BJ (cell line): Measurements from ENCODE around the gene ANKRD13B. TPM values are rescaled to one million over a fixed set of nuclear protein-coding genes. Genes with fewer than 3 reads are reported as not detected.
"Not testable (repeated sequence)": the region's sequence is repeated elsewhere in the genome, so short reads cannot be mapped to it uniquely, and the experiment has no call there.

Source experiments
- CTCF ChIA-PET: fragments of 350-600 bp; formaldehyde crosslinking; extraction: SDS; loops from one replicate; lab custom pipeline; 2021; ENCODE audit warnings: antibody characterized with exemption, inconsistent platforms; lab: Yijun Ruan, JAX
- POLR2A ChIA-PET: fragments of 300-600 bp; sonication (Branson Sonifier 250); formaldehyde crosslinking; extraction: SDS; loops from one replicate; lab custom pipeline; 2021; ENCODE audit warnings: antibody characterized with exemption; lab: Charles Lee
- DNase-seq: peaks from one replicate; pipeline ENCODE4 v3.0.0-alpha.2; 2011; ENCODE audit warnings: low read depth
- H3K27me3 ChIP-seq: 2 replicates; pipeline ENCODE4 v1.6.0; 2011; ENCODE audit warnings: low read length; ENCODE audit not compliant: control insufficient read depth, insufficient read depth
- H3K36me3 ChIP-seq: 2 replicates; pipeline ENCODE4 v1.5.1; 2011; ENCODE audit warnings: low read length; ENCODE audit not compliant: control insufficient read depth, insufficient read depth
- H3K4me3 ChIP-seq: 2 replicates; pipeline ENCODE4 v1.5.1; 2011; ENCODE audit warnings: low read depth, mild to moderate bottlenecking, control low read depth, low read length
- CTCF ChIP-seq: IDR thresholded peaks from 2 replicates; pipeline ENCODE4 v1.5.1; 2011; ENCODE audit warnings: low read depth, mild to moderate bottlenecking, control low read depth, inconsistent platforms, low read length, moderate library complexity; ENCODE audit not compliant: insufficient read depth
- polyA plus RNA-seq: library from polyadenylated mRNA; depleted of rRNA; stranded (reverse); fragments of >200 nt; gene quantifications from 2 replicates; pipeline ENCODE4 v1.2.3, GENCODE V29; 2011

The ANKRD13B gene
- polyA plus RNA-seq, 1 experiment = 3.1 TPM

- POLR2A ChIA-PET = interaction anchor here (0.5 to 0.6 kb wide), 2 partner anchors 466 to 1283 kb away, joined by 4 to 6 read pairs; partner anchors contain the start of gene MYO18A
- CTCF ChIA-PET = interaction anchor here (0.9 to 2.1 kb wide), 5 partner anchors 9 to 162 kb away, joined by 3 to 7 read pairs (median 4); no protein-coding TSS in a partner anchor
- Histone ChIP-seq H3K36me3 (0 out of 2 replicates have a peak, but pooled peaks cover 3% of the 10 kb centered on the region), H3K27me3 (no peaks in the 10 kb centered on the region), H3K4me3 (no peak overlapping the region)
- peak; percentile 82 for DNase-seq
- no peak for TF ChIP-seq CTCF
Measured at GRCh38 chr17:29645515-29646051, 52.7 kb downstream of the ANKRD13B start.

- no peak for TF ChIP-seq CTCF
- POLR2A ChIA-PET = no interaction called here
- no peak for DNase-seq
- Histone ChIP-seq H3K4me3 (no peak overlapping the region), H3K27me3 (no peaks in the 10 kb centered on the region), H3K36me3 (0 out of 2 replicates have a peak, but pooled peaks cover 3% of the 10 kb centered on the region)
- CTCF ChIA-PET = interaction anchor here (0.6 to 2.7 kb wide), 4 partner anchors 9 to 278 kb away, joined by 3 to 8 read pairs (median 4); no protein-coding TSS in a partner anchor
Measured at GRCh38 chr17:29648005-29648404, 55.1 kb downstream of the ANKRD13B start.

- DNase-seq = no peak
- Histone ChIP-seq H3K36me3 (0 out of 2 replicates have a peak, but pooled peaks cover 3% of the 10 kb centered on the region), H3K27me3 (no peaks in the 10 kb centered on the region), H3K4me3 (no peak overlapping the region)
- no peak for TF ChIP-seq CTCF
- CTCF ChIA-PET = interaction anchor here (2.7 kb wide), 1 partner anchor 130 kb away, joined by 8 read pairs; no protein-coding TSS in a partner anchor
- POLR2A ChIA-PET = no interaction called here
Measured at GRCh38 chr17:29649359-29649758, 56.4 kb downstream of the ANKRD13B start.

- CTCF ChIA-PET = interaction anchor here (2.7 kb wide), 1 partner anchor 129 kb away, joined by 8 read pairs; no protein-coding TSS in a partner anchor
- no peaks in the 10 kb centered on the region for H3K27me3 ChIP-seq
- H3K4me3 ChIP-seq = no peak overlapping the region
- TF ChIP-seq CTCF = no peak
- 0 out of 2 replicates have a peak, but pooled peaks cover 3% of the 10 kb centered on the region for H3K36me3 ChIP-seq
- DNase-seq = no peak
- POLR2A ChIA-PET = no interaction called here
Measured at GRCh38 chr17:29650396-29650795, 57.5 kb downstream of the ANKRD13B start.

GRCh38 chr17:29651913-29652312 is 59.0 kb downstream of the ANKRD13B start:
- H3K36me3 ChIP-seq, H3K27me3 ChIP-seq, DNase-seq, H3K4me3 ChIP-seq, POLR2A ChIA-PET, CTCF ChIA-PET: not testable (repeated sequence)
